Measurements from ENCODE around the gene NEURL1B. TPM values are rescaled to one million over a fixed set of nuclear protein-coding genes. Genes with fewer than 3 reads are reported as not detected.

NEURL1B gene
- polyA plus RNA-seq, 1 donor from 2014 or later = 12.7 TPM

GRCh38 chr5:172733131-172733973 is 92.3 kb downstream of the NEURL1B start:
- no peak overlapping the region for H3K9ac ChIP-seq (ENCODE audit: low read length)
- H3K27ac ChIP-seq (ENCODE audit: low read length) = no peak overlapping the region
- H3K9me3 ChIP-seq (ENCODE audit: low read length) = no peaks in the 10 kb centered on the region
- H3K9me2 ChIP-seq (ENCODE audit: insufficient read depth, low read length) = no peaks in the 10 kb centered on the region
- H3F3A ChIP-seq (ENCODE audit: insufficient read depth, low read length, poor library complexity, severe bottlenecking) = no peaks in the 10 kb centered on the region
- no peak overlapping the region for H2AFZ ChIP-seq (ENCODE audit: low read depth, low read length)
- H3K36me3 ChIP-seq (ENCODE audit: insufficient read depth, low read length) = no peaks in the 10 kb centered on the region
- no peak overlapping the region for H3K4me3 ChIP-seq (ENCODE audit: low read length)
- no peak overlapping the region for H3K4me2 ChIP-seq (ENCODE audit: low read length)
- no peaks in the 10 kb centered on the region for H4K20me1 ChIP-seq (ENCODE audit: insufficient read depth)
- no peaks in the 10 kb centered on the region for H3K27me3 ChIP-seq (ENCODE audit: insufficient read depth, low read depth, low read length)
- no peak for TF ChIP-seq EP300 (conservative IDR thresholded peaks at IDR 0.05; ENCODE audit: poor library complexity, severe bottlenecking)
- TF ChIP-seq RAD21 (conservative IDR thresholded peaks at IDR 0.05) = no peak
- TF ChIP-seq, protein P1, sequence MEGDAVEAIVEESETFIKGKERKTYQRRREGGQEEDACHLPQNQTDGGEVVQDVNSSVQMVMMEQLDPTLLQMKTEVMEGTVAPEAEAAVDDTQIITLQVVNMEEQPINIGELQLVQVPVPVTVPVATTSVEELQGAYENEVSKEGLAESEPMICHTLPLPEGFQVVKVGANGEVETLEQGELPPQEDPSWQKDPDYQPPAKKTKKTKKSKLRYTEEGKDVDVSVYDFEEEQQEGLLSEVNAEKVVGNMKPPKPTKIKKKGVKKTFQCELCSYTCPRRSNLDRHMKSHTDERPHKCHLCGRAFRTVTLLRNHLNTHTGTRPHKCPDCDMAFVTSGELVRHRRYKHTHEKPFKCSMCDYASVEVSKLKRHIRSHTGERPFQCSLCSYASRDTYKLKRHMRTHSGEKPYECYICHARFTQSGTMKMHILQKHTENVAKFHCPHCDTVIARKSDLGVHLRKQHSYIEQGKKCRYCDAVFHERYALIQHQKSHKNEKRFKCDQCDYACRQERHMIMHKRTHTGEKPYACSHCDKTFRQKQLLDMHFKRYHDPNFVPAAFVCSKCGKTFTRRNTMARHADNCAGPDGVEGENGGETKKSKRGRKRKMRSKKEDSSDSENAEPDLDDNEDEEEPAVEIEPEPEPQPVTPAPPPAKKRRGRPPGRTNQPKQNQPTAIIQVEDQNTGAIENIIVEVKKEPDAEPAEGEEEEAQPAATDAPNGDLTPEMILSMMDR (IDR thresholded peaks at IDR 0.05; ENCODE audit: poor library complexity, severe bottlenecking) = no peak
- no peak for TF ChIP-seq REST (IDR thresholded peaks at IDR 0.05; ENCODE audit: borderline replicate concordance)
- TF ChIP-seq SMC3 (conservative IDR thresholded peaks at IDR 0.05; ENCODE audit: poor library complexity) = no peak
- no peak for TF ChIP-seq POLR2AphosphoS5 (IDR thresholded peaks at IDR 0.05)
- no peak for TF ChIP-seq TAF1 (IDR thresholded peaks at IDR 0.05; ENCODE audit: low read depth)
- TF ChIP-seq EZH2 (IDR thresholded peaks at IDR 0.05; ENCODE audit: borderline replicate concordance, insufficient read depth, low read length, poor library complexity, severe bottlenecking) = no peak
- TF ChIP-seq MXI1 (conservative IDR thresholded peaks at IDR 0.05; ENCODE audit: poor library complexity, severe bottlenecking) = no peak
- H3K79me2 ChIP-seq (replicated peaks; ENCODE audit: insufficient read depth, low read length) = no peaks in the 10 kb centered on the region

DNA sequence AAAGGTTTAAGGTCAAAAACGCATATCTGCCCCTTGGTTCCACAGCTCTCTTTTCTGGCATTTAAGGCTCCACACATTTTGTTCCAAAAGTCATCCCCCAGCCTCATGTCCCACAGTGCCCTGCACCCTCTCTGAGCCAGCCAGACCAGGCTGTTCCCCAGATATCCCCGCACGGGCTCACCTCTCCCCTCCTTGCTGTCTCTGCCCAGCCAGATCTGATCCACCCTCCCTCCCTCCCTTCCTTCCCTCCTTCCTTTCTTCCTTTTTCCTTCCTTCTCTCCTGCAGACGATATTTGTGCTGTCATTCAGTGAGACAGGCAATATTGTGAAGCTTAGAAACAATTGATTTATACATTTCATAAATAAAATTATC is 92.9 kb downstream of the NEURL1B start:
- H3K9me3 ChIP-seq (ENCODE audit: low read length) = no peaks in the 10 kb centered on the region
- no peak overlapping the region for H2AFZ ChIP-seq (ENCODE audit: low read depth, low read length)
- TF ChIP-seq, protein P1 (IDR thresholded peaks at IDR 0.05; ENCODE audit: poor library complexity, severe bottlenecking) = no peak
- TF ChIP-seq MXI1 (conservative IDR thresholded peaks at IDR 0.05; ENCODE audit: poor library complexity, severe bottlenecking) (no peak), REST (IDR thresholded peaks at IDR 0.05; ENCODE audit: borderline replicate concordance) (no peak), TAF1 (IDR thresholded peaks at IDR 0.05; ENCODE audit: low read depth) (no peak), RAD21 (conservative IDR thresholded peaks at IDR 0.05) (no peak), POLR2AphosphoS5 (IDR thresholded peaks at IDR 0.05) (no peak)
- no peaks in the 10 kb centered on the region for H3K9me2 ChIP-seq (ENCODE audit: insufficient read depth, low read length)
- no peak overlapping the region for H3K4me2 ChIP-seq (ENCODE audit: low read length)
- no peaks in the 10 kb centered on the region for H4K20me1 ChIP-seq (ENCODE audit: insufficient read depth)
- H3K79me2 ChIP-seq (replicated peaks; ENCODE audit: insufficient read depth, low read length) = no peaks in the 10 kb centered on the region
- H3K36me3 ChIP-seq (ENCODE audit: insufficient read depth, low read length) = no peaks in the 10 kb centered on the region
- no peak overlapping the region for H3K27ac ChIP-seq (ENCODE audit: low read length)
- H3K9ac ChIP-seq (ENCODE audit: low read length) = no peak overlapping the region
- no peak overlapping the region for H3K4me3 ChIP-seq (ENCODE audit: low read length)
- no peaks in the 10 kb centered on the region for H3F3A ChIP-seq (ENCODE audit: insufficient read depth, low read length, poor library complexity, severe bottlenecking)
- no peaks in the 10 kb centered on the region for H3K27me3 ChIP-seq (ENCODE audit: insufficient read depth, low read depth, low read length)
